ENCODE results near the gene RPS19. TPM values are rescaled to one million over a fixed set of nuclear protein-coding genes. Genes with fewer than 3 reads are reported as not detected.

The RPS19 gene
- total RNA-seq, 1 donor from 2014 or later: 611 TPM

GRCh38 chr19:41886761-41887710 is 27.0 kb downstream of the RPS19 start:
- H3K27ac ChIP-seq (replicated peaks): no peak overlapping the region
- TF ChIP-seq, protein P1, sequence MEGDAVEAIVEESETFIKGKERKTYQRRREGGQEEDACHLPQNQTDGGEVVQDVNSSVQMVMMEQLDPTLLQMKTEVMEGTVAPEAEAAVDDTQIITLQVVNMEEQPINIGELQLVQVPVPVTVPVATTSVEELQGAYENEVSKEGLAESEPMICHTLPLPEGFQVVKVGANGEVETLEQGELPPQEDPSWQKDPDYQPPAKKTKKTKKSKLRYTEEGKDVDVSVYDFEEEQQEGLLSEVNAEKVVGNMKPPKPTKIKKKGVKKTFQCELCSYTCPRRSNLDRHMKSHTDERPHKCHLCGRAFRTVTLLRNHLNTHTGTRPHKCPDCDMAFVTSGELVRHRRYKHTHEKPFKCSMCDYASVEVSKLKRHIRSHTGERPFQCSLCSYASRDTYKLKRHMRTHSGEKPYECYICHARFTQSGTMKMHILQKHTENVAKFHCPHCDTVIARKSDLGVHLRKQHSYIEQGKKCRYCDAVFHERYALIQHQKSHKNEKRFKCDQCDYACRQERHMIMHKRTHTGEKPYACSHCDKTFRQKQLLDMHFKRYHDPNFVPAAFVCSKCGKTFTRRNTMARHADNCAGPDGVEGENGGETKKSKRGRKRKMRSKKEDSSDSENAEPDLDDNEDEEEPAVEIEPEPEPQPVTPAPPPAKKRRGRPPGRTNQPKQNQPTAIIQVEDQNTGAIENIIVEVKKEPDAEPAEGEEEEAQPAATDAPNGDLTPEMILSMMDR (IDR thresholded peaks at IDR 0.05; ENCODE audit: borderline replicate concordance): no peak
- intact Hi-C loops (cut with micrococcal nuclease): no loop called here
- H3K27me3 ChIP-seq (ENCODE audit: low read depth): no peaks in the 10 kb centered on the region
- H3K36me3 ChIP-seq: peaks cover 28% of the 10 kb centered on the region
- H3K4me3 ChIP-seq: no peak overlapping the region
- no peaks in the 10 kb centered on the region for H3K9me3 ChIP-seq (replicated peaks)
- DNase-seq: no peak
- H3K4me1 ChIP-seq: peaks cover 59% of the 10 kb centered on the region

GRCh38 chr19:41887711-41888382 is 27.8 kb downstream of the RPS19 start:
- no peaks in the 10 kb centered on the region for H3K27me3 ChIP-seq (ENCODE audit: low read depth)
- TF ChIP-seq, protein P1 (IDR thresholded peaks at IDR 0.05; ENCODE audit: borderline replicate concordance): no peak
- no peaks in the 10 kb centered on the region for H3K9me3 ChIP-seq (replicated peaks)
- no peak for DNase-seq
- H3K27ac ChIP-seq (replicated peaks): no peak overlapping the region
- peaks cover 51% of the 10 kb centered on the region for H3K4me1 ChIP-seq
- no peak overlapping the region for H3K4me3 ChIP-seq
- intact Hi-C loops (cut with micrococcal nuclease): no loop called here
- H3K36me3 ChIP-seq: peaks cover 36% of the 10 kb centered on the region

DNA sequence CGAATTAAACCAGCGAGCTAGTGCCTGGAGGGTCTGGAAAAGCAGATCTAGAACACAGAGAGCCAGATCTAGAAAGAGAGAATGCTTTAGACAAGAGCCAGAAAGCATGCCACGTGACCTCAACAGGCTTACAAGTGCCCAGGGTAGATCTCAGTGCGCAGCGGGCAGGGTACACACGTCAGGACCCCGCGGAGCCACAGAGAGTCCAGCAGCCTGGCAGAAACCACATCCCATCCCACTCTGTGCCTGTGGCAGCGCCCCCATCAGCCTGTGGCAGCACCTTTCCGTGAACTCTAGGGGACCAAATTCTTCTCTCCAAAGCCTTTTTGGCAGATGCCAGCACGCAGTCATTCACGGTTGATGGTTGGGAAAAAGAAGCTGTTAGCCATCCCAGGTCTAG is 28.9 kb downstream of the RPS19 start:
- no peaks in the 10 kb centered on the region for H3K9me3 ChIP-seq (replicated peaks)
- no peaks in the 10 kb centered on the region for H3K27me3 ChIP-seq (ENCODE audit: low read depth)
- peaks cover 36% of the 10 kb centered on the region for H3K36me3 ChIP-seq
- no peak overlapping the region for H3K4me3 ChIP-seq
- no peak overlapping the region for H3K27ac ChIP-seq (replicated peaks)
- peaks cover 41% of the 10 kb centered on the region for H3K4me1 ChIP-seq
- DNase-seq: no peak
- intact Hi-C loops (cut with micrococcal nuclease): no loop called here
- TF ChIP-seq, protein P1 (IDR thresholded peaks at IDR 0.05; ENCODE audit: borderline replicate concordance): no peak

DNA sequence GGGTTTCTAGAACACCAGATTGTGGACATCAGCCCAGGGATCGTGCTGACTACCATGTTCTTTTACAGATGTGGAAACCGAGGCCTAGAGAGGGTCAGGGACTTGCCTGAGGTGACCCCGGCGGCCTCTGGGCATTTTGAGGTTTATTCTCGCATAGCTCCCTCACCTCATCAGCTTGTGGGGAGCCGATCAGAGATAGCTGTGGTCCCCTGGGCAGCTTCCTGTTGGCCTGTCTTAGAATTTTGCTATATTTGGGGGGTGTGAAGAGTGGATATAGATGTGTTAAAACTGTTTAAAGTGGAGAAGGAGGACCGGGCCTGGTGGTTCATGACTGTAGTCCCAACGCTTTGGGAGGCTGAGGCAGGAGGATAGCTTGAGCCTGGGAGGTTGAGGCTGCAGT is 29.8 kb downstream of the RPS19 start:
- peaks cover 43% of the 10 kb centered on the region for H3K36me3 ChIP-seq
- H3K27me3 ChIP-seq (ENCODE audit: low read depth): no peaks in the 10 kb centered on the region
- no peak for DNase-seq
- peaks cover 33% of the 10 kb centered on the region for H3K4me1 ChIP-seq
- H3K4me3 ChIP-seq: no peak overlapping the region
- no peak overlapping the region for H3K27ac ChIP-seq (replicated peaks)
- no peaks in the 10 kb centered on the region for H3K9me3 ChIP-seq (replicated peaks)
- intact Hi-C loops (cut with micrococcal nuclease): no loop called here
- TF ChIP-seq, protein P1 (IDR thresholded peaks at IDR 0.05; ENCODE audit: borderline replicate concordance): no peak

DNA sequence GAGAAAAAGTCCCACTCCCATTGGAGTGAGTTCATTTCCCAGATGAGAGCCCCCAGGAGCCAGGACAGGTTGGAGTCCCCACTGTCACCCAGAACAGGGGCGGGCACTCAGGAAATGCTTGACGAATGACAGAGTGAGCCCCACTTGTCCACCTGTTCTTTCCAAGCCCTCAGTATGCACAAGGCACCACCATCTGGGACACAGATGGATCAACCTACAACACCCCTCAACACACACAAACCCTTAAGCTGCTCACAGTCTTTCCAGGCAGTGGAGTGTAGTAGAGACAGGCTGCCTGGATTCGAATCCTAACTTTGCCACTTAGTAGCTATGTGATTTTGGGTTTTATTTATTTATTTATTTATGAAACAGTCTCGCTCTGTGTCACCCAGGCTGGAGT is 30.9 kb downstream of the RPS19 start:
- TF ChIP-seq, protein P1 (IDR thresholded peaks at IDR 0.05; ENCODE audit: borderline replicate concordance): no peak
- intact Hi-C loops (cut with micrococcal nuclease): no loop called here
- Histone ChIP-seq H3K27ac (replicated peaks) (no peak overlapping the region), H3K4me1 (peaks cover 23% of the 10 kb centered on the region), H3K4me3 (no peak overlapping the region), H3K36me3 (peaks cover 54% of the 10 kb centered on the region), H3K9me3 (replicated peaks) (no peaks in the 10 kb centered on the region), H3K27me3 (ENCODE audit: low read depth) (no peaks in the 10 kb centered on the region)
- DNase-seq: no peak
